WTC11 (cell line): Measurements from ENCODE around the gene HES6. TPM values are rescaled to one million over a fixed set of nuclear protein-coding genes. Genes with fewer than 3 reads are reported as not detected.

Experiments
- ATAC-seq: fragments of 200-7000 bp; cut with Tn5 transposase; 2 replicates; pipeline ENCODE4 v1.10.0; 2021; ENCODE audit warnings: mild to moderate bottlenecking, moderate library complexity
- CTCF ChIA-PET: fragments of 300-600 bp; sonication (Branson Sonifier 250); formaldehyde crosslinking; loops from one replicate; lab custom pipeline; 2021; ENCODE audit warnings: antibody characterized with exemption; lab: Charles Lee
- POLR2A ChIA-PET: fragments of 350-600 bp; sonication (Branson Sonifier 250); formaldehyde crosslinking; loops from one replicate; lab custom pipeline; 2021; ENCODE audit warnings: antibody characterized with exemption; lab: Charles Lee
- DNase-seq: peaks from one replicate; pipeline ENCODE4 v3.0.0; 2021; ENCODE audit warnings: low spot score
- H3K27ac Mint-ChIP-seq: 2 replicates; pipeline ENCODE4 v1.8.0; 2021; ENCODE audit warnings: mixed read lengths
- H3K27me3 Mint-ChIP-seq: 2 replicates; pipeline ENCODE4 v1.8.0; 2021; ENCODE audit warnings: low read depth, mild to moderate bottlenecking, moderate library complexity, mixed read lengths
- H3K36me3 Mint-ChIP-seq: 2 replicates; pipeline ENCODE4 v1.8.0; 2021; ENCODE audit warnings: mixed read lengths
- H3K4me1 Mint-ChIP-seq: 2 replicates; pipeline ENCODE4 v1.8.0; 2022; ENCODE audit warnings: mixed read lengths
- H3K4me3 Mint-ChIP-seq: 2 replicates; pipeline ENCODE4 v1.8.0; 2021; ENCODE audit warnings: mild to moderate bottlenecking, moderate library complexity, mixed read lengths
- H3K9me3 Mint-ChIP-seq: 2 replicates; pipeline ENCODE4 v1.8.0; 2021; ENCODE audit warnings: mixed read lengths
- GRHL2 ChIP-seq: fragments of 250-450 bp; sonication (Bioruptor Pico); IDR thresholded peaks from 2 replicates; pipeline ENCODE4 v1.8.0; 2022; ENCODE audit warnings: mild to moderate bottlenecking, moderate library complexity; ENCODE audit not compliant: insufficient replicate concordance, severe bottlenecking
- IRF2 ChIP-seq: sonication (generic); formaldehyde crosslinking; IDR thresholded peaks from 2 replicates; pipeline ENCODE4 v1.8.0; 2022; ENCODE audit warnings: low read depth, missing genetic modification reagents, borderline replicate concordance
- RELA ChIP-seq: sonication (generic); formaldehyde crosslinking; IDR thresholded peaks from 2 replicates; pipeline ENCODE4 v1.8.1; 2022; ENCODE audit warnings: missing genetic modification reagents, mild to moderate bottlenecking, borderline replicate concordance
- SMAD3 ChIP-seq: sonication (generic); formaldehyde crosslinking; IDR thresholded peaks from 2 replicates; pipeline ENCODE4 v1.8.0; 2022; ENCODE audit warnings: missing genetic modification reagents, mild to moderate bottlenecking, borderline replicate concordance
- ZNF138 ChIP-seq: sonication (generic); formaldehyde crosslinking; conservative IDR thresholded peaks from 2 replicates; pipeline ENCODE4 v1.8.1; 2022; ENCODE audit warnings: mild to moderate bottlenecking, moderate library complexity, missing genetic modification reagents
- ZNF317 ChIP-seq: sonication (generic); formaldehyde crosslinking; IDR thresholded peaks from 2 replicates; pipeline ENCODE4 v1.8.1; 2023; ENCODE audit warnings: low read depth, mild to moderate bottlenecking, moderate library complexity, missing genetic modification reagents, borderline replicate concordance
- ZNF416 ChIP-seq: fragments of 250-450 bp; sonication (Bioruptor Pico); IDR thresholded peaks from 2 replicates; pipeline ENCODE4 v1.9.0; 2021; ENCODE audit warnings: mild to moderate bottlenecking, inconsistent platforms
- total RNA-seq: library from RNA; stranded (reverse); gene quantifications from 3 replicates; pipeline ENCODE4 v1.2.3, GENCODE V29; 2021
- TF ChIP-seq, protein P1 (sequence below): fragments of 250-450 bp; sonication (Bioruptor Pico); IDR thresholded peaks from 2 replicates; pipeline ENCODE4 v1.8.0; 2021; ENCODE audit warnings: mild to moderate bottlenecking
- TF ChIP-seq, protein P2 (sequence below): sonication (generic); formaldehyde crosslinking; IDR thresholded peaks from 2 replicates; pipeline ENCODE4 v1.8.0; 2023; ENCODE audit warnings: missing genetic modification reagents, mild to moderate bottlenecking, borderline replicate concordance
- TF ChIP-seq, protein P3 (sequence below): sonication (generic); formaldehyde crosslinking; IDR thresholded peaks from 2 replicates; pipeline ENCODE4 v1.8.1; 2023; ENCODE audit warnings: mild to moderate bottlenecking, missing genetic modification reagents, moderate library complexity
- TF ChIP-seq, protein P4 (sequence below): sonication (generic); formaldehyde crosslinking; conservative IDR thresholded peaks from 2 replicates; pipeline ENCODE4 v1.8.1; 2022; ENCODE audit warnings: mild to moderate bottlenecking, missing genetic modification reagents
- TF ChIP-seq, protein P5 (sequence below): sonication (generic); formaldehyde crosslinking; IDR thresholded peaks from 2 replicates; pipeline ENCODE4 v1.8.0; 2023; ENCODE audit warnings: missing genetic modification reagents
- TF ChIP-seq, protein P6 (sequence below): sonication (generic); formaldehyde crosslinking; IDR thresholded peaks from 2 replicates; pipeline ENCODE4 v1.8.1; 2022; ENCODE audit warnings: mild to moderate bottlenecking, missing genetic modification reagents, moderate library complexity, borderline replicate concordance
- TF ChIP-seq, protein P7 (sequence below): sonication (generic); formaldehyde crosslinking; IDR thresholded peaks from 2 replicates; pipeline ENCODE4 v1.8.1; 2022; ENCODE audit warnings: low read depth, missing genetic modification reagents, borderline replicate concordance
- TF ChIP-seq, protein P8 (sequence below): fragments of 250-450 bp; sonication (Bioruptor Pico); IDR thresholded peaks from 2 replicates; pipeline ENCODE4 v1.9.0; 2021; ENCODE audit warnings: mild to moderate bottlenecking
- TF ChIP-seq, protein P9 (sequence below): sonication (generic); formaldehyde crosslinking; IDR thresholded peaks from 2 replicates; pipeline ENCODE4 v1.8.0; 2022; ENCODE audit warnings: missing genetic modification reagents

The HES6 gene
- total RNA-seq, 1 experiment from 2014 or later = 52.1 TPM

DNA sequence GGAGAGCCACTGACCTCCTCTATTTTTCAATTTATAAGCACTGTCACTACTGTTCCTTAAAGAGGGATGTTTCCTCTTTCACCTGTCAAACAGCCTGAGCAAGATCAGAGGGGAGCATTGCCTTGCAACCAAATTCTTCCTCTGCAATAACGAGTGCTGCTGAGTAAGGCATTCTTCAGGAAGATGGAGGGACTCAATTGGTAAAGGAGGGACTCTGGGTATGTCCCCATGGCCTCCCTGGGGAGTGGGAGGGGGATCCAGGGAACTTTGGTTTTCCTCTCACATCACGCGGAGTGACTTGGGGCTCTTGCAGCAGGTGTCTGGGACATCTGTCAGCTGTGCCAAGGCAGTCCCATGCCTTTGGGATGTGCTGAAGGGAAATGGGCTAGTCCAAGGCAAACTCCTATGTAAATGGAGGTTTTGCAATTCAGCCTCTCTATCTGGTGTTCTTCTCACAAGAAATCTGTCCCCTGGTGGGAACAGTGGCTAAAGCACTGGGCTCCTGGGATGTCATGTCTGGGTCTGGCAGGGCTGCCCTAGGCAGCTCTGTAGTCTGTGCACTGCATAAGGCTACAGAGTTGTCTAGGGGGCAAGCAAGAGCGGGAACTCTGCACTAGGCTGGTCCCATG is 14.4 kb upstream of the HES6 start:
- H3K4me3 Mint-ChIP-seq = no peak overlapping the region
- H3K27me3 Mint-ChIP-seq = no peaks in the 10 kb centered on the region
- no peaks in the 10 kb centered on the region for H3K9me3 Mint-ChIP-seq
- CTCF ChIA-PET = interaction anchor here (2.9 kb wide), 1 partner anchor 10 kb away, joined by 16 read pairs; no protein-coding TSS in a partner anchor
- no peaks in the 10 kb centered on the region; the same call in 1 of the 2 replicates for H3K36me3 Mint-ChIP-seq
- TF ChIP-seq, protein P1, sequence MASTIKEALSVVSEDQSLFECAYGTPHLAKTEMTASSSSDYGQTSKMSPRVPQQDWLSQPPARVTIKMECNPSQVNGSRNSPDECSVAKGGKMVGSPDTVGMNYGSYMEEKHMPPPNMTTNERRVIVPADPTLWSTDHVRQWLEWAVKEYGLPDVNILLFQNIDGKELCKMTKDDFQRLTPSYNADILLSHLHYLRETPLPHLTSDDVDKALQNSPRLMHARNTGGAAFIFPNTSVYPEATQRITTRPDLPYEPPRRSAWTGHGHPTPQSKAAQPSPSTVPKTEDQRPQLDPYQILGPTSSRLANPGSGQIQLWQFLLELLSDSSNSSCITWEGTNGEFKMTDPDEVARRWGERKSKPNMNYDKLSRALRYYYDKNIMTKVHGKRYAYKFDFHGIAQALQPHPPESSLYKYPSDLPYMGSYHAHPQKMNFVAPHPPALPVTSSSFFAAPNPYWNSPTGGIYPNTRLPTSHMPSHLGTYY (CRISPR knock-in tag) = no peak
- no peak for TF ChIP-seq RELA (CRISPR knock-in tag)
- TF ChIP-seq, protein P2, sequence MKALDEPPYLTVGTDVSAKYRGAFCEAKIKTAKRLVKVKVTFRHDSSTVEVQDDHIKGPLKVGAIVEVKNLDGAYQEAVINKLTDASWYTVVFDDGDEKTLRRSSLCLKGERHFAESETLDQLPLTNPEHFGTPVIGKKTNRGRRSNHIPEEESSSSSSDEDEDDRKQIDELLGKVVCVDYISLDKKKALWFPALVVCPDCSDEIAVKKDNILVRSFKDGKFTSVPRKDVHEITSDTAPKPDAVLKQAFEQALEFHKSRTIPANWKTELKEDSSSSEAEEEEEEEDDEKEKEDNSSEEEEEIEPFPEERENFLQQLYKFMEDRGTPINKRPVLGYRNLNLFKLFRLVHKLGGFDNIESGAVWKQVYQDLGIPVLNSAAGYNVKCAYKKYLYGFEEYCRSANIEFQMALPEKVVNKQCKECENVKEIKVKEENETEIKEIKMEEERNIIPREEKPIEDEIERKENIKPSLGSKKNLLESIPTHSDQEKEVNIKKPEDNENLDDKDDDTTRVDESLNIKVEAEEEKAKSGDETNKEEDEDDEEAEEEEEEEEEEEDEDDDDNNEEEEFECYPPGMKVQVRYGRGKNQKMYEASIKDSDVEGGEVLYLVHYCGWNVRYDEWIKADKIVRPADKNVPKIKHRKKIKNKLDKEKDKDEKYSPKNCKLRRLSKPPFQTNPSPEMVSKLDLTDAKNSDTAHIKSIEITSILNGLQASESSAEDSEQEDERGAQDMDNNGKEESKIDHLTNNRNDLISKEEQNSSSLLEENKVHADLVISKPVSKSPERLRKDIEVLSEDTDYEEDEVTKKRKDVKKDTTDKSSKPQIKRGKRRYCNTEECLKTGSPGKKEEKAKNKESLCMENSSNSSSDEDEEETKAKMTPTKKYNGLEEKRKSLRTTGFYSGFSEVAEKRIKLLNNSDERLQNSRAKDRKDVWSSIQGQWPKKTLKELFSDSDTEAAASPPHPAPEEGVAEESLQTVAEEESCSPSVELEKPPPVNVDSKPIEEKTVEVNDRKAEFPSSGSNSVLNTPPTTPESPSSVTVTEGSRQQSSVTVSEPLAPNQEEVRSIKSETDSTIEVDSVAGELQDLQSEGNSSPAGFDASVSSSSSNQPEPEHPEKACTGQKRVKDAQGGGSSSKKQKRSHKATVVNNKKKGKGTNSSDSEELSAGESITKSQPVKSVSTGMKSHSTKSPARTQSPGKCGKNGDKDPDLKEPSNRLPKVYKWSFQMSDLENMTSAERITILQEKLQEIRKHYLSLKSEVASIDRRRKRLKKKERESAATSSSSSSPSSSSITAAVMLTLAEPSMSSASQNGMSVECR (CRISPR knock-in tag) = no peak
- TF ChIP-seq, protein P3, sequence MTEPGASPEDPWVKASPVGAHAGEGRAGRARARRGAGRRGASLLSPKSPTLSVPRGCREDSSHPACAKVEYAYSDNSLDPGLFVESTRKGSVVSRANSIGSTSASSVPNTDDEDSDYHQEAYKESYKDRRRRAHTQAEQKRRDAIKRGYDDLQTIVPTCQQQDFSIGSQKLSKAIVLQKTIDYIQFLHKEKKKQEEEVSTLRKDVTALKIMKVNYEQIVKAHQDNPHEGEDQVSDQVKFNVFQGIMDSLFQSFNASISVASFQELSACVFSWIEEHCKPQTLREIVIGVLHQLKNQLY (CRISPR knock-in tag) = no peak
- no peak for TF ChIP-seq ZNF416 (CRISPR knock-in tag)
- no peak for TF ChIP-seq ZNF138 (CRISPR knock-in tag)
- TF ChIP-seq GRHL2 (CRISPR knock-in tag) = no peak
- no peak for TF ChIP-seq SMAD3 (CRISPR knock-in tag)
- TF ChIP-seq, protein P4, sequence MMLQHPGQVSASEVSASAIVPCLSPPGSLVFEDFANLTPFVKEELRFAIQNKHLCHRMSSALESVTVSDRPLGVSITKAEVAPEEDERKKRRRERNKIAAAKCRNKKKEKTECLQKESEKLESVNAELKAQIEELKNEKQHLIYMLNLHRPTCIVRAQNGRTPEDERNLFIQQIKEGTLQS = no peak
- no peak for DNase-seq
- H3K4me1 Mint-ChIP-seq = peaks cover 6% of the 10 kb centered on the region; the same call in 1 of the 2 replicates
- POLR2A ChIA-PET = no interaction called here
- no peak for ATAC-seq
- no peak overlapping the region for H3K27ac Mint-ChIP-seq

DNA sequence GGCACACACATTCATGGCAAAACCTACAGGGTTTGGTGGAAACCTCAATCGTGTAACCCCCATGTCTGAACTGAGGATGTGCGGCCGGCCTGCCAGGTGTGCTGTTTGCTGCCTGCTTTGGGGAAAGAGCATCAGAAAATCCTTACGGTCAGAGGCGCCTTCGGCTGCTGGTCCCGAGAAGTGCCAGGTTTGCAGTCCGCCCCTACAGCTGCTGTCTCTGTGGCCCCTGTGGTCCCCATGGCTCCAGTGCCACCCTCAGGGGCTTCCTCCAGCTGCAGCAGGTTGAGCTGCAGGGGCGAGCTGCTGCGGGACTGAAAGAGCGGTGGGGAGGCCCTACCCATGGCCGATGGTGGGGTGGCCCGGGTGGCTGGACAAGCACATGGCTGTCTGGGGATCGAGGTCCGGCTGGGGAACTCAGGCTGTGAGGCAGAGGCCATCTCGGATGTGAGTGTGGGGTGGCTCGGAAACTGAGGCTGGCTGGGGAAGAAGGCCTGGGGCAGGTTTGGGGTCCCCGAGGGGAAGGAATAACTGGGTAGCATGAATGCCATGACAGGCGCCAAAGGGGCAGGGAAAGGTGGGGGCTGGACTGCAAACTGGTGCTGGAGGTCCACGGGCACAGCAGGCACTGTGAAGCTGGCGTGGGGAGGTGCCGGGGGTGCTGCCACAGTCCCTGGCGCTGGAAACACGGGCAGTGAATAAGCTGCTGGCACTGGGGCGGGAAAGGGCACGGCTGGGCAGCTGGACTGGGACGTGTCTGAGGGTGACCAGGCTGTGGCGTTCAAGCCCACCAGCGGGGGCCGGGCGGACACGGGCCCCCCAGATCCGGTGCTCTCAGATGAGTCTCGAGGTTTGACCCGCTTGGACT is 13.2 kb upstream of the HES6 start:
- CTCF ChIA-PET = interaction anchor here (1.2 to 2.9 kb wide), 2 partner anchors 10 to 11 kb away, joined by 7 to 16 read pairs; no protein-coding TSS in a partner anchor
- TF ChIP-seq, protein P5, sequence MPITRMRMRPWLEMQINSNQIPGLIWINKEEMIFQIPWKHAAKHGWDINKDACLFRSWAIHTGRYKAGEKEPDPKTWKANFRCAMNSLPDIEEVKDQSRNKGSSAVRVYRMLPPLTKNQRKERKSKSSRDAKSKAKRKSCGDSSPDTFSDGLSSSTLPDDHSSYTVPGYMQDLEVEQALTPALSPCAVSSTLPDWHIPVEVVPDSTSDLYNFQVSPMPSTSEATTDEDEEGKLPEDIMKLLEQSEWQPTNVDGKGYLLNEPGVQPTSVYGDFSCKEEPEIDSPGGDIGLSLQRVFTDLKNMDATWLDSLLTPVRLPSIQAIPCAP (CRISPR knock-in tag) = no peak
- no peak for TF ChIP-seq ZNF317 (CRISPR knock-in tag)
- TF ChIP-seq, protein P6, sequence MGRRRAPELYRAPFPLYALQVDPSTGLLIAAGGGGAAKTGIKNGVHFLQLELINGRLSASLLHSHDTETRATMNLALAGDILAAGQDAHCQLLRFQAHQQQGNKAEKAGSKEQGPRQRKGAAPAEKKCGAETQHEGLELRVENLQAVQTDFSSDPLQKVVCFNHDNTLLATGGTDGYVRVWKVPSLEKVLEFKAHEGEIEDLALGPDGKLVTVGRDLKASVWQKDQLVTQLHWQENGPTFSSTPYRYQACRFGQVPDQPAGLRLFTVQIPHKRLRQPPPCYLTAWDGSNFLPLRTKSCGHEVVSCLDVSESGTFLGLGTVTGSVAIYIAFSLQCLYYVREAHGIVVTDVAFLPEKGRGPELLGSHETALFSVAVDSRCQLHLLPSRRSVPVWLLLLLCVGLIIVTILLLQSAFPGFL (CRISPR knock-in tag) = no peak
- TF ChIP-seq, protein P7, sequence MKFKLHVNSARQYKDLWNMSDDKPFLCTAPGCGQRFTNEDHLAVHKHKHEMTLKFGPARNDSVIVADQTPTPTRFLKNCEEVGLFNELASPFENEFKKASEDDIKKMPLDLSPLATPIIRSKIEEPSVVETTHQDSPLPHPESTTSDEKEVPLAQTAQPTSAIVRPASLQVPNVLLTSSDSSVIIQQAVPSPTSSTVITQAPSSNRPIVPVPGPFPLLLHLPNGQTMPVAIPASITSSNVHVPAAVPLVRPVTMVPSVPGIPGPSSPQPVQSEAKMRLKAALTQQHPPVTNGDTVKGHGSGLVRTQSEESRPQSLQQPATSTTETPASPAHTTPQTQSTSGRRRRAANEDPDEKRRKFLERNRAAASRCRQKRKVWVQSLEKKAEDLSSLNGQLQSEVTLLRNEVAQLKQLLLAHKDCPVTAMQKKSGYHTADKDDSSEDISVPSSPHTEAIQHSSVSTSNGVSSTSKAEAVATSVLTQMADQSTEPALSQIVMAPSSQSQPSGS (CRISPR knock-in tag) = no peak
- TF ChIP-seq, protein P8, sequence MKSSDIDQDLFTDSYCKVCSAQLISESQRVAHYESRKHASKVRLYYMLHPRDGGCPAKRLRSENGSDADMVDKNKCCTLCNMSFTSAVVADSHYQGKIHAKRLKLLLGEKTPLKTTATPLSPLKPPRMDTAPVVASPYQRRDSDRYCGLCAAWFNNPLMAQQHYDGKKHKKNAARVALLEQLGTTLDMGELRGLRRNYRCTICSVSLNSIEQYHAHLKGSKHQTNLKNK (CRISPR knock-in tag) = no peak
- no peak for TF ChIP-seq IRF2 (CRISPR knock-in tag)
- TF ChIP-seq, protein P9, sequence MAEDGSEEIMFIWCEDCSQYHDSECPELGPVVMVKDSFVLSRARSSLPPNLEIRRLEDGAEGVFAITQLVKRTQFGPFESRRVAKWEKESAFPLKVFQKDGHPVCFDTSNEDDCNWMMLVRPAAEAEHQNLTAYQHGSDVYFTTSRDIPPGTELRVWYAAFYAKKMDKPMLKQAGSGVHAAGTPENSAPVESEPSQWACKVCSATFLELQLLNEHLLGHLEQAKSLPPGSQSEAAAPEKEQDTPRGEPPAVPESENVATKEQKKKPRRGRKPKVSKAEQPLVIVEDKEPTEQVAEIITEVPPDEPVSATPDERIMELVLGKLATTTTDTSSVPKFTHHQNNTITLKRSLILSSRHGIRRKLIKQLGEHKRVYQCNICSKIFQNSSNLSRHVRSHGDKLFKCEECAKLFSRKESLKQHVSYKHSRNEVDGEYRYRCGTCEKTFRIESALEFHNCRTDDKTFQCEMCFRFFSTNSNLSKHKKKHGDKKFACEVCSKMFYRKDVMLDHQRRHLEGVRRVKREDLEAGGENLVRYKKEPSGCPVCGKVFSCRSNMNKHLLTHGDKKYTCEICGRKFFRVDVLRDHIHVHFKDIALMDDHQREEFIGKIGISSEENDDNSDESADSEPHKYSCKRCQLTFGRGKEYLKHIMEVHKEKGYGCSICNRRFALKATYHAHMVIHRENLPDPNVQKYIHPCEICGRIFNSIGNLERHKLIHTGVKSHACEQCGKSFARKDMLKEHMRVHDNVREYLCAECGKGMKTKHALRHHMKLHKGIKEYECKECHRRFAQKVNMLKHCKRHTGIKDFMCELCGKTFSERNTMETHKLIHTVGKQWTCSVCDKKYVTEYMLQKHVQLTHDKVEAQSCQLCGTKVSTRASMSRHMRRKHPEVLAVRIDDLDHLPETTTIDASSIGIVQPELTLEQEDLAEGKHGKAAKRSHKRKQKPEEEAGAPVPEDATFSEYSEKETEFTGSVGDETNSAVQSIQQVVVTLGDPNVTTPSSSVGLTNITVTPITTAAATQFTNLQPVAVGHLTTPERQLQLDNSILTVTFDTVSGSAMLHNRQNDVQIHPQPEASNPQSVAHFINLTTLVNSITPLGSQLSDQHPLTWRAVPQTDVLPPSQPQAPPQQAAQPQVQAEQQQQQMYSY (CRISPR knock-in tag) = no peak
- TF ChIP-seq GRHL2 (CRISPR knock-in tag) = no peak

More for the DNA sequence above, 13.2 kb upstream of the HES6 start:
- H3K27ac Mint-ChIP-seq = no peak overlapping the region
- H3K27me3 Mint-ChIP-seq = no peaks in the 10 kb centered on the region
- ATAC-seq (no peak), DNase-seq (no peak)
- no peaks in the 10 kb centered on the region for H3K9me3 Mint-ChIP-seq
- H3K4me1 Mint-ChIP-seq = peaks cover 6% of the 10 kb centered on the region; the same call in 1 of the 2 replicates
- H3K36me3 Mint-ChIP-seq = no peaks in the 10 kb centered on the region
- POLR2A ChIA-PET = no interaction called here
- H3K4me3 Mint-ChIP-seq = no peak overlapping the region
